CD4-positive, alpha-beta T cell treated with Interferon alpha-2 for 1 hour (primary cell): ENCODE data around the gene CTNNA2.

Experiments
- DNase-seq, 2 donors: peaks; one replicate each; pipeline ENCODE4 v3.0.0-alpha.2; 2020 to 2022

Gene CTNNA2

GRCh38 chr2:79714283-79714682, 201.4 kb downstream of the CTNNA2 start:
- DNase-seq, result no peak

GRCh38 chr2:79715338-79715737, 202.5 kb downstream of the CTNNA2 start:
- no peak for DNase-seq

DNA sequence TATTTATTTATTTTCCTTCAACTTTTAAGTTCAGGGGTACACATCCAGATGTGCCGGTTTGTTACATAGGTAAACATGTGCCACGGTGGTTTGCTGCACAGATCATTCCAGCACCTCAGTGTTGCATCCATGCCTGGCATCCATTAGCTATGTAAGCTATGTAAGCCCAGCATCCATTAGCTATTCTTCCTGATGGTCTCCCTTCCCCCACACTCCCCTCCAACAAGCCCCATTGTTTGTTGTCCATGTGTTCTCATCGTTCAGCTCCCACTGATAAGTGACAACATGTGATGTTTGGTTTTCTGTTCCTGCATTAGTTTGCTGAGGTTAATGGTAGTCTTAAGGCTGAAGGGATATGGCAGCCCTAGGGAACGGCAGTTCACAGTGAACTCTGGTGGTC, 203.4 kb downstream of the CTNNA2 start:
- no peak for DNase-seq

DNA sequence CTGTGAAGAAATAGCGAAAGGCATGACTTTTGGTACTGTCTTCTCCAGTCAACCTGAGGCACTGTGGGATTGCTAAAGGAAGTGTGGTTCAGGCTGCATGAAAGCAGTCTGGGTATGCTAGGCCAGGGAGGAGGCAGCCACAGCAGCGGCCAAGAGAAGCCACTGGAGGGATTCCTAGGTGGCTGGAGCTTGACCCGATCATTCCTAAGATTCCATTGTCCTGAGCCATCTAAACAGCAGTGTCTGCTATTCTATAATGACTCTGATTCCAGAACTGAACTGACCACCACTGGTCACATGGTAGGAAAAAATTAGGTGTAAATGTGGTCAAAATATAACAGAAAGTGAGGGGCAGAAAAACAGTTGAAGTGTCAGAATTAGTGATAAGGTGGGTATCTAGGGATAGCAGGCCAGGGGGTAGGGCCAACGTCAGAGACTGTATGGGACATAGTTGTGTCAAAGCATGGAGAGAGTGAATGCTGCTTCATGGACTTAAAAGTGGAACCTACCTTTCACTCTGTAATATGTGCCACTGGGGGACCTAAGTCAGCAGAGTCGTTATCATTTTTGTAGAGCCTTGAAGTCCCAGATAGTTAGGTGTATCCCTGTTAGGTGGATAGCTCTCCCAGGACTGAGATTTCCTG, 204.6 kb downstream of the CTNNA2 start:
- no peak for DNase-seq

GRCh38 chr2:79721061-79721460, 208.2 kb downstream of the CTNNA2 start:
- DNase-seq, result no peak

DNA sequence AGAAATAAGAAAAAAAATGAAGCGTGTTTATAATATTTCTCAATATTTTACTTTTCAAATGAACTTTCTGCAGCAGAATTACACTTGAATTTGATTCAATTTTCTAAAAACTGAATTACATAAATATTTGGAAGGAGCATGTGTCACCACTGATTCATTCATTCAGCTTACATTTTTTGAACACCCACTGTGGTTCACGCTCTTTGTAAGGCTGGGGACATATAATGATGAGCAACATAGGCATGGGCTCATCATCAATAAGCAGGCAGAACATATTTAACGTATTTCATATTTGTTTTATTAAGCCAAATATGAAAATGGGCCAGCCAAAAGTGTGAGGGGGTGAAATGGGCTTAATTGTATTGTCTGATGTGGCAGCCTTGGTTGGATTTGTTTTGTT, 209.1 kb downstream of the CTNNA2 start:
- no peak for DNase-seq

GRCh38 chr2:79723830-79724229, 211.0 kb downstream of the CTNNA2 start:
- no peak for DNase-seq

DNA sequence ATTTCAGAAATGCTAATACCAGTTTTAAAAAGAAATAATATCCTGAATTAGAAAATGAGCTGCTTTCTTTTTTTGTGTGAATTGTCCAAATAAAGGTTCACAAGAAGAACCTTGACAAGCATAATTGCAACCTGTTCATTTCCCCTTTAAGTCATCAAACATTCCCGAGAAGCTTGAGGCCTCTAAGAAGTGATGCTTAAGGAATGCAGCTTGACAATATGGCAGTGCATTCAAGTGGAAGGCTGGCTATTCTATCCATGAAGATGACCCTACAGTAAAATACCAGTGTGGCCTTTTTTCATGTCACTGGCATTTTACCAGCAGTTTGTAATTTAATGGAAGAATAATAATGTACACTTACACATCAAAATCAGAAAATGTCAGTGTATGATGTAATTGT, 216.7 kb downstream of the CTNNA2 start:
- DNase-seq, result no peak

DNA sequence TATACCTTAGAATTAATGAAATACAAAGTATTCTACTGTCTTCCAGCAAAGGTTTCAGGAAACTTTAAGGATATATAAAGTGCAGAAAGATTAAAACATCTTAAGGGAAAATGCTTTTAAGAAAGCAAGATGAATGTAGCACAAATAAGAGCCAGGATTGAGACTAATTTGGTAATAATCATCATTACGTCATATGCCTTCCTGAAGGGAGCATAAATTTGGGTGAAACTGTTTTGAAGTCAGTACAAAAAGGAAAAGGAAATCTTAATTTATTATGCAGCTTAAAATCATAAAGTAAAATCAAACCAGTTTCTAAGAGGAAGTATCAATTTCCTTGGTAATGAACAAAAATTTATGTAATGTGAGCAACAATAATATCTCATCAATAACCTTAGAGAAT, 221.7 kb downstream of the CTNNA2 start:
- DNase-seq, result no peak

- no peak for DNase-seq
These were observed 228.1 kb downstream of the CTNNA2 start for GRCh38 chr2:79740879-79741443.

DNA sequence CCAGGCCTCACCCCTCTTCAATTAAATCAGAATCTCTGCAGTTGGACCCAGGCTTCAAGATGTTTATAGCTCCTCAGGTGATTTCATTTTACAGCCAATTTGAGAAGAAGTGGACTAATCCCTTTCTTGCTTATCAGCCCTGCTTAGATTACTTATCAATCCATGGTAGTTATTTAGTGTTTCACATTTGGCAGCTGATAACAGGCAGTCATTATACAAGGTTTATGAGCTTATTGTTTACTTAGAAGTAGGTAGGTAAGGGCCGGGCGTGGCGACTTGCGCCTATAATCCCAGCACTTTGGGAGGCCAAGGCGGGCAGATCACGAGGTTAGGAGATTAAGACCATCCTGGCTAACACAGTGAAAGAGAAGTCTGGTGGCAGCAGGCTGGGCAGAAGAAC, 237.5 kb downstream of the CTNNA2 start:
- DNase-seq, result no peak

- no peak for DNase-seq
These were observed 244.7 kb downstream of the CTNNA2 start for GRCh38 chr2:79757526-79757925.

DNA sequence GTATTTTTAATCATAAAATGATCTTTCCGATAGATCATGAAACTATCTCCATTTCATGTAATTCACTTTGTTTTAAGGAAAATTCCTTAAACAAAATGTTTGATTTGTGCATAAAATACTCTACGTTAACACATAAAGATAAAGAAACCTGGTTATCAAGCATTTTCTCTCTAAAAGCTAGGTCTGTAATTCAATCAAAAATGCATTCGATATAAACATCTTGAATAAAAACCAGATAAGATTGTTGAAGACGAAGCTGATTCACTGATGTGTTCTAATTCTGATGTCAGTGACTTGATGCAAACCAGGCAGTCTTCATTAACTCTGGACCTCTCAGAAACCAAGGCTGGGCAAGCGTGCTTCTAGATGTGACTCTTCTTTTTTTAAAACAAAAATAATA, 245.2 kb downstream of the CTNNA2 start:
- DNase-seq, result no peak

- DNase-seq, result no peak
These were observed 246.0 kb downstream of the CTNNA2 start for GRCh38 chr2:79758749-79759282.

DNA sequence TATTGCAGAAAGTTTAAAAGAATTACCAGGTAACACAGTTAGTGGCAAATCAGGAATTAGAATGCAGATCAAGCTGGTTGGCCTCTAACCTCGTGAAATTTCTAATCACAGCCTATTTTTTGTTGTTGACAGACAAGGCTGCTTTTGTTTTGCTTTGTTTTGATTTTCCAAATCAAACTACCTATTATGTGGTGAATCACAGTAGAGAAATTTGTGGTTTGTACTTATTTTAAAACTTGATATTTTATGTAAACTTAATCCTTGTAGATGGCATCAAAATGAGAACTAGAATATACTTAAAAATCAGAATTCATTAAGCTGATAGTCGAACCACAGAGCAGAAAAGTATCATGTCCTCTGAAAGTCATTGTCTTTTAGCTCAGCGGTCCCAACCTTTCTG, 258.1 kb downstream of the CTNNA2 start:
- no peak for DNase-seq

DNA sequence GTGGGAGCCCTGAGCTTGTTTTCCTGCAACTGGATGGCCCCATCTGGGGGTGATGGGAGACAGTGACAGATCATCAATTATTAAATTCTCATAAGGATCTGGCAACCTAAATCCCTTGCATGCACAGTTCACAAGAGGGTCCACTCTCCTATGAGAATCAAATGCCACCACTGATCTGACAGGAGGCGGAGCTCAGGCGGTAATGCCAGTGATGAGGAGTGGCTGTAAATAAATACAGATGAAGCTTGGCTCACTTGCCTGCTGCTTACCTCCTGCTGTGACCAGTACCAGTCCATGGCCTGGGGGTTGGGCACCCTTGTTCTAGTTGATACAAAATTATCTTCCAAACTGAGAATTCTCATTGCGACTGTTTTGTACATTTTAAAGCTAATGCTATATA, 258.6 kb downstream of the CTNNA2 start:
- DNase-seq, result no peak

DNA sequence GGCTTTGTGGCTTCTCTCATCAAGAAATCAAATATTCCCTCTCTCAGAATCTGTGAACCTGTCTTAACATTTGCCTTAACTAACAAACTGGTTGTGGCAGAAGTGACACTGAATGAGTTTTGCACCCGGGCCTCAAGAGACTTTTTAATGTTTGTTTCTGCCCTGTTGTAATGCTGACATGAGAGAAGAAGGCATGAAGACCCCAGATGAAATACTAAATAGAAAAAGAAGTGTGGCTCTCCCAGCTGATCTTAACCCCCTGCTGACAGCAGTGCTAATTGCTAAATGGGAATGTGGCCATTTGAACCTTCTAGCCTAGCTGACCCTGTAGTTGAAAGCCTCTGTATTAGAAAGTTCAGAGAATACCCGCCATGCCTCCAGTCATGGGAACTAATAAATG, 261.2 kb downstream of the CTNNA2 start:
- DNase-seq, result no peak

GRCh38 chr2:79776461-79776860, 263.6 kb downstream of the CTNNA2 start:
- no peak for DNase-seq

GRCh38 chr2:79780781-79781180, 267.9 kb downstream of the CTNNA2 start:
- no peak for DNase-seq

- DNase-seq, result no peak
These were observed 270.0 kb downstream of the CTNNA2 start for GRCh38 chr2:79782576-79783452.

DNA sequence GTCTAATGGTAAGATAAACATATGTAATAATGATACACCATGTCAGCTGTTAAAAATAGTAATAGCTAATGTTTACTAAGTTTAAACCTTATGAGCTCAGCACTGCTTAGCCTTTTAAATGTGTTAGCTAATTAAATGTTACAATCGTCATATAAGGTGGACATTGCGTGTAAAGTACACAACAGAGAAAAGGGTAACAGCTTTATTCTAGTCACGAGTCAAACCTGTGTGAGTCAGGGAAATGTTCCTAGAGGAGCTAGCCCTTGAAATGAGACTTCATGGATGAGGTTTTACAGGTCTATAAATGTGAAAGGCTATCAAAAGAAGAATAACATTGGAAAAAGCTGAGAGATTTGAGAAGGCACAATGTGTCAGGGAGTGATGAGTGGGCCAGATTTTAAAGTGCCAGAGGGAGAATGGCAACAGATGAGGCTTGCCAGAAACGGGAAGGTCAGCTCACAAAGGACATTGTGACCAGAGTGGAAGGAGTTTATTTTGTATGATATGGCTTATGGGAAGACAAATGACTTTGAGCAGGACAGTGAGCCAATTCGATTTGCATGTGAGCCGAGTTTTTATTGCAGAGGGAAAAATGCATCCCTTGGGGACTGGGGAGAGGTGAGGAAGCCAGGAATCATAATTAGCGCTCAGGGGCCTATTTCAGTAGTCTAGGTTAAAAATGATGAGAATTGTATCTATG, 276.3 kb downstream of the CTNNA2 start:
- DNase-seq, result no peak

DNA sequence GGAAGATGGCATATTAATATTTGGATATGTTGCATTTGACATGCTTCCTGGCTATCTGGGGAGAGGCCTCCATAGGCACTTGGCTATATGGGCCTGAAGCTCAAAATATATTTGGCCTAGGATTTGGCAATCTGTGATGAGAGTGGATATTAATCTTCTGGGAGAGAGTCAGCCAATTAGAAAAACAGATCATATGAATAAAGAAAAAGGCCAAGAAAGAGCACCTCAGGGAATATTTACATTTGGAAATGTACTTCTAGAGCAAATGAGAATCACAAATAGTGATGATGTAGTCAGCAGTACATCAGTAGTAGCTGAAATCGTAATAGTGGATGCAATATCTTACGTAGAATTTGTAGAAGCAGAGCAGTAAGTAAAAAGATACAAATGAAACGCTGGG, 277.0 kb downstream of the CTNNA2 start:
- no peak for DNase-seq

- no peak for DNase-seq
These were observed 279.2 kb downstream of the CTNNA2 start for GRCh38 chr2:79792090-79792489.
